OCI-LY7 (cell line): ENCODE results near the gene TBL1XR1. TPM values are rescaled to one million over a fixed set of nuclear protein-coding genes. Genes with fewer than 3 reads are reported as not detected.

Experiments used
- BruUV-seq: library from RNA; stranded (reverse); fragments of 400-500 nt; replicated peaks from 2 replicates; lab custom pipeline; 2021; lab: Mats Ljungman, UMichigan
- CTCF ChIA-PET: fragments of 300-600 bp; sonication (Branson Sonifier 250); formaldehyde crosslinking; loops from one replicate; lab custom pipeline; 2022; ENCODE audit warnings: antibody characterized with exemption; ENCODE audit not compliant: unreplicated experiment; lab: Charles Lee
- POLR2A ChIA-PET: fragments of 300-600 bp; sonication (Branson Sonifier 250); formaldehyde crosslinking; loops from one replicate; lab custom pipeline; 2022; ENCODE audit warnings: antibody characterized with exemption; lab: Charles Lee
- DNase-seq: peaks from one replicate; pipeline ENCODE4 v3.0.0-alpha.2; 2015; ENCODE audit warnings: low spot score
- H2AFZ ChIP-seq: fragments of 200-600 bp; sonication (generic), shearing (Covaris generic); 2 replicates; pipeline ENCODE4 v1.6.1; 2014; ENCODE audit warnings: mild to moderate bottlenecking, antibody characterized with exemption, low read length, moderate library complexity
- H3K27ac ChIP-seq: fragments of 200-600 bp; sonication (generic); 2 replicates; pipeline ENCODE4 v1.5.1; 2014; ENCODE audit warnings: mixed run types, low read depth, mild to moderate bottlenecking, moderate library complexity, low read length, inconsistent platforms; ENCODE audit not compliant: poor library complexity, severe bottlenecking
- H3K36me3 ChIP-seq: fragments of 200-600 bp; sonication (generic); 2 replicates; pipeline ENCODE4 v1.6.1; 2014; ENCODE audit warnings: mild to moderate bottlenecking, antibody characterized with exemption, low read length, moderate library complexity, mixed read lengths; ENCODE audit not compliant: insufficient read depth
- H3K4me1 ChIP-seq: fragments of 200-600 bp; sonication (generic); 2 replicates; pipeline ENCODE4 v1.5.1; 2014; ENCODE audit warnings: mild to moderate bottlenecking, low read length; ENCODE audit not compliant: insufficient read depth, poor library complexity, severe bottlenecking
- H3K4me2 ChIP-seq: fragments of 200-600 bp; sonication (generic); 2 replicates; pipeline ENCODE4 v1.6.1; 2014; ENCODE audit warnings: mild to moderate bottlenecking, low read length
- H3K4me3 ChIP-seq: fragments of 200-600 bp; sonication (generic); 2 replicates; pipeline ENCODE4 v1.5.1; 2014; ENCODE audit warnings: mild to moderate bottlenecking, low read depth, low read length; ENCODE audit not compliant: poor library complexity, severe bottlenecking
- H3K79me2 ChIP-seq: fragments of 200-600 bp; sonication (generic); 2 replicates; pipeline ENCODE4 v1.6.1; 2016; ENCODE audit warnings: low read depth, mild to moderate bottlenecking, low read length, moderate library complexity, mixed read lengths; ENCODE audit not compliant: insufficient read depth
- H3K9me2 ChIP-seq: fragments of 200-600 bp; sonication (generic); 2 replicates; pipeline ENCODE4 v1.6.1; 2016; ENCODE audit warnings: mild to moderate bottlenecking, low read length, mixed read lengths; ENCODE audit not compliant: insufficient read depth
- H3K9me3 ChIP-seq: fragments of 200-600 bp; sonication (generic); 2 replicates; pipeline ENCODE4 v1.6.1; 2014; ENCODE audit warnings: mild to moderate bottlenecking, mixed run types, low read length, mixed read lengths
- H4K20me1 ChIP-seq: fragments of 200-600 bp; sonication (generic); 2 replicates; pipeline ENCODE4 v1.6.1; 2014; ENCODE audit warnings: mild to moderate bottlenecking, antibody characterized with exemption, low read length, moderate library complexity, mixed read lengths; ENCODE audit not compliant: insufficient read depth
- EZH2phosphoT487 ChIP-seq: fragments of 200-600 bp; sonication (generic); IDR thresholded peaks from 2 replicates; pipeline ENCODE4 v1.6.1; 2018; ENCODE audit warnings: low read depth, borderline replicate concordance, mild to moderate bottlenecking, mixed run types, antibody characterized with exemption, low read length, moderate library complexity, mixed read lengths
- intact Hi-C: fragments of 100-400 bp; cut with micrococcal nuclease; formaldehyde crosslinking; loops from one replicate; pipeline ENCODE4 v1.10.0; 2022; ENCODE audit not compliant: unreplicated experiment
- total RNA-seq, 2 experiments: library from RNA; depleted of rRNA in 1 of 2; stranded (reverse); fragments of >200 nt in 1 of 2; shearing (Covaris generic) in 1 of 2; gene quantifications; 2 replicates each; pipeline ENCODE4 v1.2.3, GENCODE V29; 2014 to 2022
- TF ChIP-seq, protein P1 (sequence below): fragments of 200-600 bp; sonication (generic); conservative IDR thresholded peaks from 2 replicates; pipeline ENCODE4 v1.5.1; 2014; ENCODE audit warnings: mild to moderate bottlenecking, antibody characterized with exemption, low read length, moderate library complexity, mixed read lengths

The TBL1XR1 gene
- total RNA-seq, 2 experiments from 2014 or later = 103 to 158 TPM

DNA sequence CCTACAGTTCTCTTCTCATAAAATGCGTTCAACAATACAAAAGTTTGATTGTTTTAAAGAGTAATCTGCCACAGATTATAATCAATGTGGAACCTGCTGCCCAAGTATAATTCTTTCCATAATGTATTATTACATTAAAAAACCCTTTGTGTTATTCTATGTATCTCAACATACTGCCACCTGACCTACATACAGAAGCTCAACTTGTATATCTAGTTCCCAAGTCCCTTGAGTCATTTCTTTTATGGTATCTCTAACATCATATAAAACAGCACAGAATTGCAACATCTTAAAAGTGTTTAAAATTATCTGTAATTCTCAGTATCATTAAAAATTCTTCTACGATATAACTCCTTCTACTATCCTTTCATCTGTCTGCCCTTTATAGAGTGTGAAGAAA lies 70.3 kb downstream of the TBL1XR1 start:
- ChIA-PET CTCF (no interaction called here), POLR2A (interaction anchor here (0.6 to 1.4 kb wide), 2 partner anchors 21 to 68 kb away, joined by 3 to 4 read pairs; no protein-coding TSS in a partner anchor)
- no peak for TF ChIP-seq EZH2phosphoT487
- TF ChIP-seq, protein P1, sequence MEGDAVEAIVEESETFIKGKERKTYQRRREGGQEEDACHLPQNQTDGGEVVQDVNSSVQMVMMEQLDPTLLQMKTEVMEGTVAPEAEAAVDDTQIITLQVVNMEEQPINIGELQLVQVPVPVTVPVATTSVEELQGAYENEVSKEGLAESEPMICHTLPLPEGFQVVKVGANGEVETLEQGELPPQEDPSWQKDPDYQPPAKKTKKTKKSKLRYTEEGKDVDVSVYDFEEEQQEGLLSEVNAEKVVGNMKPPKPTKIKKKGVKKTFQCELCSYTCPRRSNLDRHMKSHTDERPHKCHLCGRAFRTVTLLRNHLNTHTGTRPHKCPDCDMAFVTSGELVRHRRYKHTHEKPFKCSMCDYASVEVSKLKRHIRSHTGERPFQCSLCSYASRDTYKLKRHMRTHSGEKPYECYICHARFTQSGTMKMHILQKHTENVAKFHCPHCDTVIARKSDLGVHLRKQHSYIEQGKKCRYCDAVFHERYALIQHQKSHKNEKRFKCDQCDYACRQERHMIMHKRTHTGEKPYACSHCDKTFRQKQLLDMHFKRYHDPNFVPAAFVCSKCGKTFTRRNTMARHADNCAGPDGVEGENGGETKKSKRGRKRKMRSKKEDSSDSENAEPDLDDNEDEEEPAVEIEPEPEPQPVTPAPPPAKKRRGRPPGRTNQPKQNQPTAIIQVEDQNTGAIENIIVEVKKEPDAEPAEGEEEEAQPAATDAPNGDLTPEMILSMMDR = no peak
- BruUV-seq = no TSS peak
- Histone ChIP-seq H3K4me1 (peaks cover 9% of the 10 kb centered on the region), H3K79me2 (peaks cover 99% of the 10 kb centered on the region), H3K4me3 (no peak overlapping the region), H4K20me1 (peaks cover 30% of the 10 kb centered on the region), H2AFZ (no peak overlapping the region), H3K9me3 (peaks cover 7% of the 10 kb centered on the region; the same call in 1 of the 2 replicates), H3K27ac (no peak overlapping the region), H3K9me2 (no peaks in the 10 kb centered on the region), H3K4me2 (no peak overlapping the region), H3K36me3 (peaks cover 55% of the 10 kb centered on the region)
- no peak for DNase-seq
- intact Hi-C loops = no loop called here

DNA sequence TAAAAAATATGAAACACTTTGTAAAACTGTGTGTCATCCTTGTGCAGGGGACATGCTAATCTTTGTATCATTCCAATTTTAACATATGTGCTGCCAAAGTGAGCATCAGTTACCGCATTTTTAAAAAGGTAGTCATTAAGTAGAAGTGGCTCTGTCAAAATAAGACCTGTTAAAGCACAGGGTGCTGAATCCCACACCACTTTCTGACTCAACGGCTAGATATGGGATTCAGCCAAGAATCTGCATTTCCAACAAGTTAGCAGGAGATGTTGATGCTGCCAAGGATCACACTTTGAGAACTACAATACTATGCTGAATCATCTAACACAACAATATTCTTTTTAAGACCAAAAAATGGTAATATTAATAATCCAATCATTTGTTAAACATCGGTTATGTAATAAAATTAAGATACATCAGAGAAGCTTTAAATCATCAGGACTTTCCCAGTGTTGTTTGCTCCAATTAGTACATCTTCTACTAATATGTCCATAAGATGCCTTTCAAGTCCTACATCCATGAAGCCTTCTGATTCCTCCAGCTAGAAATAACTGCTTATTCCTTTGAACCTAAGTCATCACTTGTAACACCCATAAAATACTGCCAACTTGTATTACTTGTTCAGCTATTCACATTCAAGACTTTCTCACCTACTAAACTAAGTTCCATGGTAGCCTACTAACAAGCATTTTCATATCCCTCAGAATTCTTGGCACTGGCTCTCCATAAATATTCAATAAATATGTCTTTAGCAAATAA lies 71.1 kb downstream of the TBL1XR1 start:
- Histone ChIP-seq H3K4me2 (no peak overlapping the region), H3K4me1 (peaks cover 6% of the 10 kb centered on the region), H3K4me3 (no peak overlapping the region), H2AFZ (no peak overlapping the region), H3K79me2 (peaks cover 99% of the 10 kb centered on the region), H4K20me1 (peaks cover 32% of the 10 kb centered on the region), H3K27ac (no peak overlapping the region), H3K9me3 (peaks cover 7% of the 10 kb centered on the region; the same call in 1 of the 2 replicates), H3K9me2 (no peaks in the 10 kb centered on the region), H3K36me3 (peaks cover 54% of the 10 kb centered on the region)
- no TSS peak for BruUV-seq
- TF ChIP-seq, protein P1 = no peak
- POLR2A ChIA-PET = interaction anchor here (0.6 to 1.6 kb wide), 6 partner anchors 13 to 408 kb away, joined by 3 to 7 read pairs (median 4); no protein-coding TSS in a partner anchor
- intact Hi-C loops = no loop called here
- CTCF ChIA-PET = no interaction called here
- DNase-seq = no peak

DNA sequence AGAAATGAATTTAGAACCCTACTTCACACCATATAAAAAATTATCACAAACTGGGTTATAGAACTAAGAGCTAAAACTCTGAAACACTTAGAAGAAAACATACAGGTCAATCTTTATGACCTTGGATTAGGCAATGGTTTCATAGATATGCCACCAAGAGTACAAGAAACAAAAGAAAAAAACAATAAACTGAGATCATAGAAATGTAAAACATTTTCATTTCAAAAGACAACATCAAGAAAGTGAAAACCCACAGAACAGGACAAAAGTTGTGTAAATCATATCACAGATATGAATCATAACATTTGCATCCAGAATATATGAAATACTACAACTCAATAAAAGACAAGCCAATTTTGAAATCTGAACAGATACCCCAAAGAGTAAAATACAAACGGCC lies 72.4 kb downstream of the TBL1XR1 start:
- H2AFZ ChIP-seq = no peak overlapping the region

More for the DNA sequence above, 72.4 kb downstream of the TBL1XR1 start:
- Histone ChIP-seq H3K9me3 (peaks cover 7% of the 10 kb centered on the region; the same call in 1 of the 2 replicates), H3K4me3 (no peak overlapping the region), H3K4me2 (no peak overlapping the region), H3K27ac (no peak overlapping the region), H3K4me1 (peaks cover 17% of the 10 kb centered on the region), H3K36me3 (peaks cover 46% of the 10 kb centered on the region), H3K79me2 (peaks cover 99% of the 10 kb centered on the region), H4K20me1 (peaks cover 32% of the 10 kb centered on the region), H3K9me2 (no peaks in the 10 kb centered on the region)
- no TSS peak for BruUV-seq
- intact Hi-C loops = no loop called here
- CTCF ChIA-PET = no interaction called here
- POLR2A ChIA-PET = interaction anchor here (1.4 to 1.8 kb wide), 3 partner anchors 15 to 56 kb away, joined by 4 to 7 read pairs (median 4); no protein-coding TSS in a partner anchor
- no peak for DNase-seq
- TF ChIP-seq, protein P1 = no peak
- TF ChIP-seq EZH2phosphoT487 = no peak
